GM13976 (cell line): Measurements from ENCODE around the gene RNPEP.
"Not testable (repeated sequence)": the region's sequence is repeated elsewhere in the genome, so short reads cannot be mapped to it uniquely, and the experiment has no call there.

ENCODE experiments used
- DNase-seq: peaks from one replicate; pipeline ENCODE4 v3.0.0; 2012; ENCODE audit warnings: low spot score
- CTCF ChIP-seq: IDR thresholded peaks from 2 replicates; pipeline ENCODE4 v1.5.1; 2012; ENCODE audit warnings: borderline replicate concordance, mild to moderate bottlenecking; ENCODE audit not compliant: insufficient read depth; ENCODE audit errors: extremely low read depth, missing control alignments, control extremely low read depth
- in situ Hi-C: fragments of 300-500 bp; cut with MboI; formaldehyde crosslinking; loops from one replicate; pipeline ENCODE4 v1.12.0; 2022; ENCODE audit warnings: low sequenced_read_pairs, mixed read lengths, inconsistent platforms; ENCODE audit not compliant: unreplicated experiment

RNPEP gene

DNA sequence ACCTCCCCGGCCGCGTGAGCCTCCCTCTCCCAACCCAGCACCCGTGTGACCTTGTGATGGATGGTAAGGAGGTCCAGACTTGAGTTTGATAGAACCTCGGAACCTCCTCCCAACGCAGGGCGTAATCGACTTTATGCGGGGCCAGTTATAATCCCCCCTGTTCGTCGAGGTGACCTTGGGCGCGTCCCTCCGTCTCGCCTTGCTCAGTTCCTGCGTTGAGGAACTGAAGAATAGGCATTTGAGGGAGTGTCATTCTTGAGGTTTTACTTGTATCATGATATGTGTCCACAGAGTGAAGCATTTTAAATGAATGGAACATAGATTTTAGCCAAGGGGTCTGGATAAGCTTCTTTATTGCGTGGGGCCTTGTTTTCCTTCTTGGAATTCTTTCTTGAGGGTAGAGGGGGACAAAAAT is 26.7 kb upstream of the RNPEP start:
- no peak for TF ChIP-seq CTCF
- DNase-seq = no peak
- in situ Hi-C loops = no loop called here

DNA sequence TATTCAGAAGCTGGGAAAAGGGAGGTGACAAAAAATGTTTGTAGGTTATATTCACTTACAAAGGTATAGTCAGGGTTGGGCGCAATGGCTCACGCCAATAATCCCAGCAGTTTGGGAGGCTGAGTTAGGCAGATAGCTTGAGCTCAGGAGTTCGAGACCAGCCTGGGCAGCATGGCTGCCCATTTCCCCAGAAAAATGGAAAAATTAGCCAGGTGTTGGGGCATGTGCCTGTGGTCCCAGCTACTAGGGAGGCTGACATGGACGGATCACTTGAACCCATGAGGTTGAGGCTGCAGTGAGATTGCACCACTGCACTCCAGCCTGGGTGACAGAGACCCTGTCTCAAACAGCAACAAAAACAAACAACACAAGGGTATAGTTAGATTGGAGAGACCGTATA is 24.1 kb upstream of the RNPEP start:
- DNase-seq = no peak
- in situ Hi-C loops = no loop called here
- TF ChIP-seq CTCF = no peak

- DNase-seq, in situ Hi-C loops: not testable (repeated sequence)
Observed at GRCh38 chr1:201962382-201962781, 20.1 kb upstream of the RNPEP start.

DNA sequence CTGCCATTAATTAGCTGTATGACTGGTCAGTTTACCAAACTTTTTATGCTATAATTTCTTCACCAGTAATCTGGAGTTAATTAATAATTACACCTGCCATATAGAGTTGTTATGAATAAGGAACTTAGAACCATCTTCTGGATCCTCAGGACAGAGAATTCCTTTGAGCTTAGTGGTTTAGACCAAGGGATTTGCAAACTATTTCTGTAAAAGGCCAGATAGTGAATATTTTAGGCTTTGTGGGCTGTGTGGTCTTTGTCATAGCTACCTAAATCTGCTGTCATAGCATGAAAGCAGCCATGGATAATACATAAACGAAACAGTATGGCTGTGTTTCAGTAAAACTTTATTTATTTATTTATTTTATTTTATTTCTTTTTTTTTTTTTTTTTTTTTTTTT is 18.2 kb upstream of the RNPEP start:
- no peak for DNase-seq
- TF ChIP-seq CTCF = no peak
- in situ Hi-C loops = no loop called here

GRCh38 chr1:201966171-201966570 is 16.3 kb upstream of the RNPEP start:
- TF ChIP-seq CTCF = no peak
- no peak for DNase-seq
- in situ Hi-C loops = no loop called here

DNA sequence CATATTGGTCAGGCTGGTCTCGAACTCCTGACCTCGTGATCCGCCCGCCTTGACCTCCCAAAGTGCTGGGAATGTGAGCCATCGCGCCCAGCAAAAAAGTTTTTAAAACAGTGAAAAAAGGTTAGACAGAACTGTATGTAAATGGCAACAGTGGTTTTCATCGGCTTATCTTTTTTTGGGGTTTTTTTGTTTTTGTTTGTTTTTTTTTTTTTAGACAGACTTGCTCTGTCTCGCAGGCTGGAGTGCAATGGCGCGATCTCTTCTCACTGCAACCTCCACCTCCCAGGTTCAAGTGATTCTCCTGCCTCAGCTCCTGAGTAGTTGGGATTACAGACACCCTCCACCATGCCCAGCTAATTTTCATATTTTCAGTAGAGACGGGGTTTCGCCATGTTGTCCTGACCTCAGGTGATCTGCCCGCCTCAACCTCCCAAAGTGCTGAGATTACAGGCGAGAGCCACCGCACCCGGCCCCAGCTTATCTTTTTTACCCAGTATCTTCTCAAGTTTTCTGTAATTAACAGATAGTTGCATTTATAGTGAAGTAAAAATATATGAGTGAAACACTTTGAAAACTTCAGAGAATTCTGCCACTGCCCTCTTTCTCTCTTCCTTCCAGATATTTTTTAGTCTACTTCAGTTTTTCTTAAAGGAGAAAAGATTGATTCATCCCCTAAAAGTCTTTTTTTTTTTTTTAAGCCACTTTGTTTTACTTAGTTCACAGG is 14.1 kb upstream of the RNPEP start:
- DNase-seq = no peak
- TF ChIP-seq CTCF = no peak
- in situ Hi-C loops = no loop called here

DNA sequence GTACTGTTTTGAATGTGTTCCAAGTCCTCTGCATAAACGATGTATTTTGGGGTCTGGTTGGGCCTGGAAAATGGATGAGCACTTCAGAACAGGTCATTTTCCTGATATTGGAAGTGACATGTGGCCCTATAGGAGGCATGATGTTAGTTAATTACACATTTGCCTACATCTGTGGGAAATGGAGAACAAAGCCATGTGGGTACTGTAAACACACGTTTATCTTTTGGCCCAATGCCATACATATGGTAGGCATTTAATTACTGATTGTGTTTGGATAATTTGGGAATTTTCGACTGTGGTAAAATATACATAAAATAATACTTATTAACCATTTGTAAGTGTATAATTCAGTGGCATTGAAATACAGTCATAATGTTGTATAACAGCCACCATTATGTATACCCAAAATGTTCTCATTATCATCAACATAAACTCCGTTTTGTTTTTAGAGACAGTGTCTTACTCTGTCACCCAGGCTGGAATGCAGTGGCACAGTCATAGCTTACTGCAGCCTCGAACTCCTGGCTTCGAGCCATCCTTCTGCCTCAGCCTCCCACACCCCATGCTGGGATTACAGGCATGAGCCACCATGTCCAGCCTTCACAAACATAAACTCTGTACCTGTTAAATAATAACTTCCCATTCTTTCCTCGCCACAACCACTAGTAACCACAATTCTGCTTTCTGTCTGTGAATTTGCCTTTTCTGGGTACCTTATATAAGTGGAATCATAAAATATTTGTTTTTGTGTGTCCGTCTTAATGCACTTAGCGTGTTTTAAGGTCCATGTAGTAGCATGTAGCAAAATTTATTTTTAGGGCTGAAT is 11.9 kb upstream of the RNPEP start:
- no peak for TF ChIP-seq CTCF
- in situ Hi-C loops = loop anchor here (5.0 kb wide), 1 partner anchor 73 kb away; no protein-coding TSS in a partner anchor
- no peak for DNase-seq
